Small intestine (tissue), 7 donors: ENCODE measurements around the gene SCAF4. TPM values are rescaled to one million over a fixed set of nuclear protein-coding genes. Genes with fewer than 3 reads are reported as not detected.

Experiments used
- DNase-seq, 2 donors: peaks; one replicate each; pipeline versions ENCODE4 v3.0.0 to v3.0.0-alpha.2; 2013
- FAIRE-seq: peaks from 2 replicates; lab custom pipeline; 2012; peaks lifted over from hg19 to GRCh38; lab: Jason Lieb, UNC
- H3K27ac ChIP-seq, 3 donors: one replicate each; pipeline ENCODE4 v1.5.1; 2013; ENCODE audit warnings: low read length in 2 of 3, mild to moderate bottlenecking in 2 of 3, control low read depth in 1 of 3, inconsistent platforms in 1 of 3, low read depth in 1 of 3, moderate library complexity in 1 of 3
- H3K27me3 ChIP-seq, 3 donors: one replicate each; pipeline ENCODE4 v1.6.1; 2013; ENCODE audit warnings: low read length in 3 of 3, inconsistent platforms in 1 of 3; ENCODE audit not compliant: control insufficient read depth in 3 of 3, insufficient read depth in 3 of 3
- H3K36me3 ChIP-seq, 3 donors: one replicate each; pipeline ENCODE4 v1.6.1; 2013; ENCODE audit warnings: low read length in 3 of 3, inconsistent platforms in 1 of 3, low read depth in 1 of 3, mild to moderate bottlenecking in 1 of 3, moderate library complexity in 1 of 3; ENCODE audit not compliant: control insufficient read depth in 3 of 3, insufficient read depth in 2 of 3
- H3K4me1 ChIP-seq, 3 donors: one replicate each; pipeline ENCODE4 v1.6.1; 2013; ENCODE audit warnings: low read length in 2 of 3, inconsistent platforms in 1 of 3, low read depth in 1 of 3, mild to moderate bottlenecking in 1 of 3, moderate library complexity in 1 of 3; ENCODE audit not compliant: control insufficient read depth in 3 of 3, insufficient read depth in 2 of 3
- H3K4me3 ChIP-seq, 3 donors: one replicate each; pipeline ENCODE4 v1.5.1; 2013; ENCODE audit warnings: low read length in 3 of 3, control low read depth in 1 of 3, inconsistent platforms in 1 of 3, low read depth in 1 of 3, mild to moderate bottlenecking in 1 of 3, moderate library complexity in 1 of 3
- H3K9me3 ChIP-seq, 2 donors: one replicate each; pipeline ENCODE4 v1.6.1; 2013; ENCODE audit warnings: low read depth in 1 of 2, low read length in 1 of 2; ENCODE audit not compliant: control insufficient read depth in 2 of 2, insufficient read depth in 1 of 2
- WGBS, 3 donors: extraction: QIAGEN DNeasy Blood & Tissue Kit; methylation state at CpG; one replicate each; pipeline ENCODE4 v1.1.7; 2013; 5-methylcytosine and 5-hydroxymethylcytosine counted together
- polyA plus RNA-seq, 4 donors: library from polyadenylated mRNA; stranded (reverse) in 3 of 4; unstranded in 1 of 4; fragments of 200-250 nt in 3 of 4; fragments of 120-200 nt in 1 of 4; gene quantifications; one replicate each; pipeline versions ENCODE4 v1.2.1 to v1.2.3, GENCODE V29; 2013
- donor health status: healthy with polysubstance abuse.
- donor health status: control.
- donor health status: control.
- donor health status: Bipolar disorder and iron deficiency.
- donor health status: healthy.

SCAF4 gene
- polyA plus RNA-seq, 4 donors: 10.0 to 42.7 (median 12.3) TPM

- Histone ChIP-seq H3K9me3 (no peaks in the 10 kb centered on the region), H3K4me3 (no peak overlapping the region), H3K4me1 (peaks cover 0 to 10% (median 2%) of the 10 kb centered on the region in 3 donors), H3K27me3 (no peaks in the 10 kb centered on the region), H3K27ac (no peak overlapping the region), H3K36me3 (peaks cover 11 to 14% (median 13%) of the 10 kb centered on the region in 3 donors)
- no peak for DNase-seq
- no peak for FAIRE-seq
- 84 to 89% (median 89%) methylated on average over 7 of the region's 7 CpGs for WGBS, 3 donors
Observed at GRCh38 chr21:31663584-31664249, 68.2 kb downstream of the SCAF4 start.

GRCh38 chr21:31660591-31660990 is 71.3 kb downstream of the SCAF4 start:
- no peak for DNase-seq
- peaks cover 7 to 10% (median 8%) of the 10 kb centered on the region in 3 donors for H3K36me3 ChIP-seq
- peak overlapping the region in 1 of 3 donors; percentile 94 for H3K27ac ChIP-seq
- peak overlapping the region; percentile 68 to 91 (median 86) for H3K4me3 ChIP-seq
- H3K4me1 ChIP-seq: peaks cover 0 to 8% (median 8%) of the 10 kb centered on the region in 3 donors
- FAIRE-seq: no peak
- no peaks in the 10 kb centered on the region for H3K27me3 ChIP-seq
- H3K9me3 ChIP-seq: no peaks in the 10 kb centered on the region
- 3 to 23% (median 10%) methylated on average over 8 of the region's 8 CpGs for WGBS, 3 donors

- Histone ChIP-seq H3K36me3 (peaks cover 4 to 7% (median 6%) of the 10 kb centered on the region in 3 donors), H3K9me3 (no peaks in the 10 kb centered on the region), H3K4me3 (peak overlapping the region; percentile 68 to 91 (median 86)), H3K4me1 (peaks cover 0 to 8% (median 8%) of the 10 kb centered on the region in 3 donors), H3K27ac (peak overlapping the region in 2 of 3 donors; percentile 77 to 94), H3K27me3 (no peaks in the 10 kb centered on the region)
- WGBS, 3 donors: 0 to 1% (median 0%) methylated on average over 12 of the region's 12 CpGs
- no peak for FAIRE-seq
- peak in 1 of 2 donors; percentile 35 for DNase-seq
Observed at GRCh38 chr21:31660259-31660565, 71.7 kb downstream of the SCAF4 start.

GRCh38 chr21:31659536-31660258 is 72.2 kb downstream of the SCAF4 start, which contains the start of gene SOD1:
TSS of gene SOD1 (plus strand) at chr21:31659693. CDS start at chr21:31659770, 77 bp downstream.
- DNase-seq (peak; percentile 94 to 96), FAIRE-seq (no peak)
- Histone ChIP-seq H3K4me1 (peaks cover 0 to 8% (median 8%) of the 10 kb centered on the region in 3 donors), H3K27ac (peak within 1 kb of the TSS; percentile 65 to 96 (median 94)), H3K9me3 (no peaks in the 10 kb centered on the region), H3K36me3 (peaks cover 4 to 6% (median 4%) of the 10 kb centered on the region in 3 donors), H3K27me3 (no peaks in the 10 kb centered on the region), H3K4me3 (peak within 1 kb of the TSS; percentile 70 to 91 (median 86))
- 0 to 1% (median 0%) methylated on average over 49 to 87 of the region's 87 CpGs for WGBS, 3 donors

- Histone ChIP-seq H3K4me3 (peak overlapping the region in 2 of 3 donors; percentile 70 to 91), H3K27me3 (no peaks in the 10 kb centered on the region), H3K4me1 (peaks cover 0 to 8% (median 8%) of the 10 kb centered on the region in 3 donors), H3K27ac (peak overlapping the region in 1 of 3 donors; percentile 33), H3K9me3 (no peaks in the 10 kb centered on the region), H3K36me3 (peaks cover 4 to 5% (median 4%) of the 10 kb centered on the region in 3 donors)
- DNase-seq: no peak
- FAIRE-seq: no peak
- WGBS, 3 donors: 0 to 1% (median 1%) methylated on average over 18 of the region's 18 CpGs
Observed at GRCh38 chr21:31659286-31659535, 72.7 kb downstream of the SCAF4 start.

GRCh38 chr21:31658053-31658452 is 73.9 kb downstream of the SCAF4 start:
- Histone ChIP-seq H3K4me1 (peaks cover 0 to 8% (median 6%) of the 10 kb centered on the region in 3 donors), H3K9me3 (no peaks in the 10 kb centered on the region), H3K4me3 (no peak overlapping the region), H3K36me3 (peaks cover 0 to 4% (median 0%) of the 10 kb centered on the region in 3 donors), H3K27ac (peak overlapping the region in 2 of 3 donors; percentile 14 to 65), H3K27me3 (no peaks in the 10 kb centered on the region)
- WGBS, 3 donors: 11 to 56% (median 47%) methylated on average over 9 of the region's 9 CpGs
- FAIRE-seq (no peak), DNase-seq (peak in 1 of 2 donors; percentile 91)

- Histone ChIP-seq H3K27ac (peak overlapping the region in 2 of 3 donors; percentile 29 to 61), H3K4me3 (no peak overlapping the region), H3K9me3 (no peaks in the 10 kb centered on the region), H3K27me3 (no peaks in the 10 kb centered on the region), H3K4me1 (peaks cover 0 to 6% (median 4%) of the 10 kb centered on the region in 3 donors), H3K36me3 (no peaks in the 10 kb centered on the region)
- no peak for DNase-seq
- WGBS, 3 donors: 77 to 81% (median 78%) methylated on average over 13 of the region's 13 CpGs
- no peak for FAIRE-seq
Observed at GRCh38 chr21:31656199-31657095, 75.5 kb downstream of the SCAF4 start.
